Measurements from ENCODE around the gene PAM16. TPM values are rescaled to one million over a fixed set of nuclear protein-coding genes. Genes with fewer than 3 reads are reported as not detected.

The PAM16 gene
- total and polyA plus RNA-seq, 8 donors: 4.7 to 218 (median 52.1) TPM

- 77 to 89% (median 80%) methylated on average over 5 of the region's 5 CpGs for WGBS, 5 donors
- TF ChIP-seq EP300 (IDR thresholded peaks at IDR 0.05): no peak
- no peak for TF ChIP-seq POLR2AphosphoS5 (IDR thresholded peaks at IDR 0.05)
- TF ChIP-seq CTCF (IDR thresholded peaks at IDR 0.05): no peak
- no peak for TF ChIP-seq POLR2A (IDR thresholded peaks at IDR 0.05)
- intact Hi-C loops (cut with DNase I; ENCODE audit: low total_unique reads): no loop called here
- peaks cover 16 to 36% (median 34%) of the 10 kb centered on the region in 4 donors for H3K4me1 ChIP-seq
- no peak overlapping the region for H3K27ac ChIP-seq
- H3K27me3 ChIP-seq: no peaks in the 10 kb centered on the region
- peaks cover 9 to 36% (median 31%) of the 10 kb centered on the region in 4 donors for H3K36me3 ChIP-seq
- H3K9me3 ChIP-seq: no peaks in the 10 kb centered on the region
- DNase-seq: no peak
- no peak overlapping the region for H3K4me3 ChIP-seq
These were observed 1.7 kb upstream of the PAM16 start for GRCh38 chr16:4352843-4353242.

DNA sequence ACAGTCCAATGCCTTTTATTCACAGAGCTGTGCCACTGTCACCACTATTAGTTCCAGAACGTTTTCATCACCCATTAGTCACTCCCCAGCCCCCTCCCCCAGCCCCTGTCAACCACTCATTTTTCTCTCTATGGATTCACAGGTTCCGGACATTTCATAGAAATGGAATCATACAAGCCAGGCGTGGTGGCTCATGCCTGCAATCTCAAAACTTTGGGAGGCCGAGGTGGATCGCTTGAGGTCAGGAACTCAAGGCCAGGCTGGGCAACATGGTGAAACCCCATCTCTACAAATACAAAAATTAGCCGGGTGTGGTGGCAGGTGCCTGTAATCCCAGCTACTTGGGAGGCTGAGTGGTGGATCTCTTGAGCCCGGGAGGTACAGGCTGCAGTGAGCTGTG lies 759 bp upstream of the PAM16 start:
- 76 to 86% (median 78%) methylated on average over 7 of the region's 7 CpGs for WGBS, 5 donors
- peak overlapping the region in 3 of 5 donors; percentile 77 to 96 (median 91) for H3K27ac ChIP-seq
- no peaks in the 10 kb centered on the region for H3K27me3 ChIP-seq
- H3K4me1 ChIP-seq: peaks cover 20 to 45% (median 42%) of the 10 kb centered on the region in 4 donors
- no peaks in the 10 kb centered on the region for H3K9me3 ChIP-seq
- H3K36me3 ChIP-seq: peaks cover 9 to 26% (median 21%) of the 10 kb centered on the region in 4 donors
- H3K4me3 ChIP-seq: no peak overlapping the region
- DNase-seq: no peak
- TF ChIP-seq POLR2A (IDR thresholded peaks at IDR 0.05) (no peak), POLR2AphosphoS5 (IDR thresholded peaks at IDR 0.05) (no peak), CTCF (IDR thresholded peaks at IDR 0.05) (no peak), EP300 (IDR thresholded peaks at IDR 0.05) (no peak)
- intact Hi-C loops (cut with DNase I; ENCODE audit: low total_unique reads): no loop called here

DNA sequence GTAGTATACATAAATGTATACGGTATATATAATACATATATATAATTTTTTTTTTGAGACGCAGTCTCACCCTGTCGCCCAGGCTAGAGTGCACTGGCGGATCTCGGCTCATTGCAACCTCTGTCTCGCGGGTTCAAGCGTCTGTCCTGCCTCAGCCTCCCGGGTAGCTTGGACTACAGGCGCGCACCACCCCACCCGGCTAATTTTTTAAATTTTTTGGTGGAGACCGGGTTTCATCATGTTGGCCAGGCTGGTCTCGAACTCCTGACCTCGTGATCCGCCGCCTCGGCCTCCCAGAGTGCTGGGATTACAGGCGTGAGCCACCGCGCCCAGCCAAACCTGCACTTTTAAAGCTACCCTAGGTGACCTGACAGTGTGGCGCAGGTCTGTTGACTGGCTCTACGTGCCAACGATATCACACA lies 745 bp downstream of the PAM16 start:
- DNase-seq: no peak
- Histone ChIP-seq H3K27ac (peak overlapping the region; percentile 77 to 96 (median 85)), H3K9me3 (no peaks in the 10 kb centered on the region), H3K4me3 (peak overlapping the region; percentile 81 to 97 (median 86)), H3K4me1 (peaks cover 20 to 60% (median 57%) of the 10 kb centered on the region in 4 donors), H3K27me3 (no peaks in the 10 kb centered on the region), H3K36me3 (peaks cover 9 to 16% (median 13%) of the 10 kb centered on the region in 4 donors)
- 29 to 38% (median 33%) methylated on average over 21 to 24 of the region's 24 CpGs for WGBS, 5 donors
- TF ChIP-seq POLR2AphosphoS5 (IDR thresholded peaks at IDR 0.05) (no peak), POLR2A (IDR thresholded peaks at IDR 0.05) (no peak), CTCF (IDR thresholded peaks at IDR 0.05) (no peak), EP300 (IDR thresholded peaks at IDR 0.05) (no peak)
- intact Hi-C loops (cut with DNase I; ENCODE audit: low total_unique reads): no loop called here

- Histone ChIP-seq H3K36me3 (peaks cover 2 to 6% (median 4%) of the 10 kb centered on the region in 4 donors), H3K4me3 (no peak overlapping the region), H3K9me3 (no peaks in the 10 kb centered on the region), H3K27me3 (no peaks in the 10 kb centered on the region), H3K4me1 (peaks cover 20 to 67% (median 64%) of the 10 kb centered on the region in 4 donors), H3K27ac (peak overlapping the region in 1 of 5 donors; percentile 28)
- intact Hi-C loops (cut with DNase I; ENCODE audit: low total_unique reads): no loop called here
- 93 to 98% (median 96%) methylated on average over 5 of the region's 5 CpGs for WGBS, 5 donors
- TF ChIP-seq POLR2A (IDR thresholded peaks at IDR 0.05): no peak
- TF ChIP-seq POLR2AphosphoS5 (IDR thresholded peaks at IDR 0.05): no peak
- TF ChIP-seq CTCF (IDR thresholded peaks at IDR 0.05): no peak
- TF ChIP-seq EP300 (IDR thresholded peaks at IDR 0.05): no peak
- DNase-seq: no peak
These were observed 1.8 kb downstream of the PAM16 start for GRCh38 chr16:4349332-4349731.
